Stimulated activated CD4-positive, alpha-beta T cell treated with anti-CD3 and anti-CD28 coated beads, Interleukin-2, amount 100 ng/mL, for 4 hours (primary cell): ENCODE measurements around the gene CENPB.
"Not testable (repeated sequence)": the region's sequence is repeated elsewhere in the genome, so short reads cannot be mapped to it uniquely, and the experiment has no call there.

ENCODE experiments used
- DNase-seq: peaks from one replicate; pipeline ENCODE4 v3.0.0-alpha.2; 2020; ENCODE audit warnings: low read depth

The CENPB gene

GRCh38 chr20:3786665-3787323, at the start of gene CENPB:
Gene CENPB, minus strand, starts transcription at chr20:3786740. Its CDS starts 257 bp downstream, at chr20:3786483.
- DNase-seq = peak; percentile 83

- no peak for DNase-seq
Measured at GRCh38 chr20:3836132-3836531, 49.6 kb upstream of the CENPB start.

- not testable (repeated sequence) for DNase-seq
Measured at GRCh38 chr20:3829891-3830290, 43.4 kb upstream of the CENPB start.

- no peak for DNase-seq
Measured at GRCh38 chr20:3828798-3829197, 42.3 kb upstream of the CENPB start.

- DNase-seq = no peak
Measured at GRCh38 chr20:3826420-3826819, 39.9 kb upstream of the CENPB start.

GRCh38 chr20:3825526-3825925, 39.0 kb upstream of the CENPB start:
- no peak for DNase-seq

GRCh38 chr20:3823881-3824280, 37.3 kb upstream of the CENPB start:
- no peak for DNase-seq

GRCh38 chr20:3821996-3822395, 35.5 kb upstream of the CENPB start:
- DNase-seq = no peak

GRCh38 chr20:3820901-3821727, 34.6 kb upstream of the CENPB start:
- no peak for DNase-seq

GRCh38 chr20:3820048-3820900, 33.7 kb upstream of the CENPB start, which contains the start of gene AP5S1:
Gene AP5S1, plus strand, starts transcription at chr20:3820547. Its CDS starts 1,571 bp downstream, at chr20:3822118.
- peak; percentile 83 for DNase-seq

GRCh38 chr20:3819411-3820047, 33.0 kb upstream of the CENPB start:
- no peak for DNase-seq

GRCh38 chr20:3818155-3819151, 31.9 kb upstream of the CENPB start:
- DNase-seq = no peak

- DNase-seq = no peak
Measured at GRCh38 chr20:3815703-3816315, 29.3 kb upstream of the CENPB start.

- no peak for DNase-seq
Measured at GRCh38 chr20:3814928-3815495, 28.5 kb upstream of the CENPB start.

- DNase-seq = no peak
Measured at GRCh38 chr20:3813848-3814581, 27.5 kb upstream of the CENPB start.

- DNase-seq = no peak
Measured at GRCh38 chr20:3812975-3813847, 26.7 kb upstream of the CENPB start.

GRCh38 chr20:3812259-3812681, 25.7 kb upstream of the CENPB start:
- no peak for DNase-seq
